ENCODE measurements around the gene STAU1. TPM values are rescaled to one million over a fixed set of nuclear protein-coding genes. Genes with fewer than 3 reads are reported as not detected.
A peak's percentile ranks its signal among the peaks of the same experiment; 100 is the strongest.
"Not testable (repeated sequence)": the region's sequence is repeated elsewhere in the genome, so short reads cannot be mapped to it uniquely, and the experiment has no call there.

The STAU1 gene
- total RNA-seq, 4 donors from 2014 or later = 39.1 to 61.4 (median 54.4) TPM

GRCh38 chr20:49170714-49171113 lies 17.4 kb downstream of the STAU1 start:
- Histone ChIP-seq H3K36me3 (no peaks in the 10 kb centered on the region), H3K27ac (no peak overlapping the region), H3K27me3 (no peaks in the 10 kb centered on the region), H3K9me3 (no peaks in the 10 kb centered on the region), H3K4me1 (peaks cover 23 to 25% of the 10 kb centered on the region in 2 donors), H3K4me3 (no peak overlapping the region)
- in situ Hi-C loops (cut with MboI; ENCODE audit: low sequenced_read_pairs in 4 of 4) = no loop called here
- no peak for ATAC-seq
- no peak for DNase-seq
- intact Hi-C loops (cut with DNase I; ENCODE audit: low total_unique reads) = no loop called here
- no peak for TF ChIP-seq CTCF (IDR thresholded peaks at IDR 0.05 in 4 of 5, conservative IDR thresholded peaks at IDR 0.05 in 1 of 5)
- TF ChIP-seq POLR2A (IDR thresholded peaks at IDR 0.05) = no peak

DNA sequence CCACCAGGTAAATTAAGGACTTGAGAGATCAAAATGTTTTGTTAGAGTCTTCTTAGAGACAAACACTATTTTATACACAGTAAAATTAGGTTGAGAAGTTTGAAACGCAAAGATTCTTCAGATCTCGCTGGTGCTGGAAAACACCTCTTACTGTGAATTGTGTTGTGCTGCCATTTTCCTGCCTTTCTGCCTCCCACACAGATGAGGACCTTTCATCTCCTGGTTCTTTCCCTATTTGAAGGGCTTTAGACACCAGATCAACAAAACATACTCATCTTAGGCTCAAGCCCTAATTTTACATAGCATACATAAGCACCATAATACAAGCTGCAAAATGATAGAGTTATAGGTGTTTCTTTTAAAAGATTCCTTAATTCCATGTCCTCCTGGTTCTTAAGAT lies 18.6 kb downstream of the STAU1 start:
- intact Hi-C loops (cut with DNase I; ENCODE audit: low total_unique reads) = no loop called here

DNA sequence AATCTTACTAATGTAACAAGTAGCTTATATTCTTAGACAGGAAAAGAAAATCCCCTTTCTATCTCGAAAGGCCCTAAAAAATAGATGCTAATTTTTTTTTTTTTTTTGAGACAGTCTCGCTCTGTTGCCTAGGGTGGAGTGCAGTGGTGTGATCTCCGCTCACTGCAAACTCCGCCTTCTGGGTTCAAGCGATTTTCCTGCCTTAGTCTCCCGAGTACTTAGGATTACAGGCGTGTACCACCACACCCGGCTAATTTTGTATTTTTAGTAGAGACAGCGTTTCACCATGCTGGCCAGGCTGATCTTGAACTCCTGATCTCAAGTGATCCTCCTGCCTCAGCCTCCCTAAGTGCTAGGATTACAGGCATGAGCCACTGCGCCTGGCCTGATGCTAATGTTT lies 19.3 kb downstream of the STAU1 start:
- H3K9me3 ChIP-seq; DNase-seq; H3K27me3 ChIP-seq; H3K27ac ChIP-seq; H3K4me3 ChIP-seq; H3K36me3 ChIP-seq; in situ Hi-C loops (cut with MboI; ENCODE audit: low sequenced_read_pairs in 4 of 4); intact Hi-C loops (cut with DNase I; ENCODE audit: low total_unique reads); ATAC-seq: not testable (repeated sequence)
- peaks cover 23 to 25% of the 10 kb centered on the region in 2 donors for H3K4me1 ChIP-seq

More for the DNA sequence above, 18.6 kb downstream of the STAU1 start:
- DNase-seq (no peak), ATAC-seq (no peak)
- H3K36me3 ChIP-seq = no peaks in the 10 kb centered on the region
- no peak overlapping the region for H3K4me3 ChIP-seq
- H3K4me1 ChIP-seq = peaks cover 23 to 25% of the 10 kb centered on the region in 2 donors
- TF ChIP-seq CTCF (IDR thresholded peaks at IDR 0.05 in 4 of 5, conservative IDR thresholded peaks at IDR 0.05 in 1 of 5) = no peak
- TF ChIP-seq POLR2A (IDR thresholded peaks at IDR 0.05) = no peak
- H3K27ac ChIP-seq = no peak overlapping the region
- H3K27me3 ChIP-seq = no peaks in the 10 kb centered on the region
- in situ Hi-C loops (cut with MboI; ENCODE audit: low sequenced_read_pairs in 4 of 4) = no loop called here
- no peaks in the 10 kb centered on the region for H3K9me3 ChIP-seq

- H3K27me3 ChIP-seq = no peaks in the 10 kb centered on the region
- H3K27ac ChIP-seq = peak overlapping the region in 3 of 4 donors; percentile 0 to 37 (median 12)
- H3K4me1 ChIP-seq = peaks cover 23 to 25% of the 10 kb centered on the region in 2 donors
- no peak overlapping the region for H3K4me3 ChIP-seq
- in situ Hi-C loops (cut with MboI; ENCODE audit: low sequenced_read_pairs in 4 of 4) (no loop called here), intact Hi-C loops (cut with DNase I; ENCODE audit: low total_unique reads) (no loop called here)
- H3K36me3 ChIP-seq = peaks cover 0 to 6% of the 10 kb centered on the region in 2 donors
- no peaks in the 10 kb centered on the region for H3K9me3 ChIP-seq
- TF ChIP-seq POLR2A (IDR thresholded peaks at IDR 0.05) = no peak
- no peak for TF ChIP-seq CTCF (IDR thresholded peaks at IDR 0.05 in 4 of 5, conservative IDR thresholded peaks at IDR 0.05 in 1 of 5)
- DNase-seq (peak in 1 of 2 donors; percentile 21), ATAC-seq (peak; percentile 50 to 68)
These were observed 20.2 kb downstream of the STAU1 start for GRCh38 chr20:49167811-49168507.

- Histone ChIP-seq H3K36me3 (peaks cover 0 to 11% of the 10 kb centered on the region in 2 donors), H3K27ac (peak overlapping the region in 1 of 4 donors; percentile 37), H3K4me1 (peaks cover 23 to 25% of the 10 kb centered on the region in 2 donors), H3K27me3 (no peaks in the 10 kb centered on the region), H3K9me3 (no peaks in the 10 kb centered on the region), H3K4me3 (no peak overlapping the region)
- ATAC-seq = no peak
- intact Hi-C loops (cut with DNase I; ENCODE audit: low total_unique reads) = no loop called here
- no peak for DNase-seq
- in situ Hi-C loops (cut with MboI; ENCODE audit: low sequenced_read_pairs in 4 of 4) = no loop called here
- TF ChIP-seq CTCF (IDR thresholded peaks at IDR 0.05 in 4 of 5, conservative IDR thresholded peaks at IDR 0.05 in 1 of 5) (no peak), POLR2A (IDR thresholded peaks at IDR 0.05) (no peak)
These were observed 21.3 kb downstream of the STAU1 start for GRCh38 chr20:49166534-49167449.

Data from gastrocnemius medialis (tissue), 4 donors.